Activated CD8-positive, alpha-beta memory T cell treated with anti-CD3 and anti-CD28 coated beads for 36 hours (primary cell): ENCODE measurements around the gene NCKAP1. TPM values are rescaled to one million over a fixed set of nuclear protein-coding genes. Genes with fewer than 3 reads are reported as not detected.
"Not testable (repeated sequence)": the region's sequence is repeated elsewhere in the genome, so short reads cannot be mapped to it uniquely, and the experiment has no call there.

Experiments used
- CTCF ChIA-PET: fragments of 350-600 bp; sonication (Branson Sonifier 250); formaldehyde crosslinking; loops from one replicate; lab custom pipeline; 2021; ENCODE audit warnings: antibody characterized with exemption; lab: Charles Lee
- POLR2A ChIA-PET: fragments of 350-600 bp; sonication (Branson Sonifier 250); formaldehyde crosslinking; loops from one replicate; lab custom pipeline; 2021; ENCODE audit warnings: antibody characterized with exemption; lab: Charles Lee
- total RNA-seq, 2 experiments: library from RNA; stranded (reverse); gene quantifications; one replicate each; pipeline ENCODE4 v1.2.3, GENCODE V29; 2021

The NCKAP1 gene
- total RNA-seq, 2 experiments from 2014 or later: 7.1 to 7.5 TPM

- CTCF ChIA-PET: no interaction called here
- POLR2A ChIA-PET: no interaction called here
These were observed 144.6 kb downstream of the NCKAP1 start for GRCh38 chr2:182893666-182894065.

- CTCF ChIA-PET, POLR2A ChIA-PET: not testable (repeated sequence)
These were observed 145.2 kb downstream of the NCKAP1 start for GRCh38 chr2:182893035-182893434.

GRCh38 chr2:182891611-182892010, 146.6 kb downstream of the NCKAP1 start:
- CTCF ChIA-PET: no interaction called here
- POLR2A ChIA-PET: no interaction called here

- CTCF ChIA-PET: no interaction called here
These were observed 147.4 kb downstream of the NCKAP1 start for GRCh38 chr2:182890773-182891378.

GRCh38 chr2:182890305-182890704, 148.0 kb downstream of the NCKAP1 start:
- ChIA-PET POLR2A (no interaction called here), CTCF (no interaction called here)

More at GRCh38 chr2:182890773-182891378, 147.4 kb downstream of the NCKAP1 start:
- POLR2A ChIA-PET: no interaction called here

GRCh38 chr2:182887753-182888415, 150.4 kb downstream of the NCKAP1 start:
- POLR2A ChIA-PET: no interaction called here
- CTCF ChIA-PET: no interaction called here

- POLR2A ChIA-PET: no interaction called here
- CTCF ChIA-PET: no interaction called here
These were observed 151.2 kb downstream of the NCKAP1 start for GRCh38 chr2:182887093-182887492.

GRCh38 chr2:182885771-182886170, 152.5 kb downstream of the NCKAP1 start:
- ChIA-PET POLR2A (no interaction called here), CTCF (no interaction called here)

- ChIA-PET CTCF (no interaction called here), POLR2A (no interaction called here)
These were observed 154.8 kb downstream of the NCKAP1 start for GRCh38 chr2:182883451-182883850.

GRCh38 chr2:182880100-182880499, 158.2 kb downstream of the NCKAP1 start:
- CTCF ChIA-PET, POLR2A ChIA-PET: not testable (repeated sequence)

GRCh38 chr2:182876653-182877052, 161.6 kb downstream of the NCKAP1 start:
- POLR2A ChIA-PET: not testable (repeated sequence)

GRCh38 chr2:182870227-182870626, 168.0 kb downstream of the NCKAP1 start:
- ChIA-PET POLR2A (no interaction called here), CTCF (no interaction called here)

More at GRCh38 chr2:182876653-182877052, 161.6 kb downstream of the NCKAP1 start:
- CTCF ChIA-PET: not testable (repeated sequence)

GRCh38 chr2:182868054-182868796, 170.0 kb downstream of the NCKAP1 start:
- ChIA-PET POLR2A (no interaction called here), CTCF (interaction anchor here (1.1 kb wide), 1 partner anchor 118 kb away, joined by 3 read pairs; no protein-coding TSS in a partner anchor)

GRCh38 chr2:182867426-182868053, 170.7 kb downstream of the NCKAP1 start:
- CTCF ChIA-PET: interaction anchor here (1.1 kb wide), 1 partner anchor 119 kb away, joined by 3 read pairs; no protein-coding TSS in a partner anchor
- POLR2A ChIA-PET: no interaction called here

- ChIA-PET POLR2A (no interaction called here), CTCF (interaction anchor here (1.1 kb wide), 1 partner anchor 119 kb away, joined by 3 read pairs; no protein-coding TSS in a partner anchor)
These were observed 171.5 kb downstream of the NCKAP1 start, which contains the start of gene FRZB for GRCh38 chr2:182866461-182867406. FRZB (minus strand) TSS chr2:182866637; CDS start chr2:182866552, 85 bp downstream.

GRCh38 chr2:182866095-182866460, 172.2 kb downstream of the NCKAP1 start:
- ChIA-PET POLR2A (no interaction called here), CTCF (no interaction called here)

GRCh38 chr2:182864949-182865570, 173.2 kb downstream of the NCKAP1 start:
- POLR2A ChIA-PET: no interaction called here
- CTCF ChIA-PET: no interaction called here

- POLR2A ChIA-PET: no interaction called here
- CTCF ChIA-PET: no interaction called here
These were observed 174.6 kb downstream of the NCKAP1 start for GRCh38 chr2:182863642-182864041.
